HepG2 (cell line): Measurements from ENCODE around the gene BLCAP. TPM values are rescaled to one million over a fixed set of nuclear protein-coding genes. Genes with fewer than 3 reads are reported as not detected.

ENCODE experiments used
- ATF2 ChIP-seq: sonication (generic); formaldehyde crosslinking; IDR thresholded peaks from 2 replicates; pipeline ENCODE4 v1.4.0; 2020; ENCODE audit warnings: missing genetic modification reagents
- BRD4 ChIP-seq: sonication (generic); formaldehyde crosslinking; IDR thresholded peaks from 2 replicates; pipeline ENCODE4 v1.4.0; 2020; ENCODE audit warnings: missing genetic modification reagents
- CTCF ChIP-seq: sonication (generic); formaldehyde crosslinking; IDR thresholded peaks from 2 replicates; pipeline ENCODE4 v1.5.0; 2020; ENCODE audit warnings: mild to moderate bottlenecking, missing genetic modification reagents, moderate library complexity
- EED ChIP-seq: sonication (generic); formaldehyde crosslinking; IDR thresholded peaks from 2 replicates; pipeline ENCODE4 v1.5.0; 2020; ENCODE audit warnings: mild to moderate bottlenecking, missing genetic modification reagents
- GLI4 ChIP-seq: sonication (generic); formaldehyde crosslinking; IDR thresholded peaks from 2 replicates; pipeline ENCODE4 v1.5.1; 2020; ENCODE audit warnings: missing genetic modification reagents, mild to moderate bottlenecking, moderate library complexity, borderline replicate concordance
- KLF16 ChIP-seq, 2 experiments: sonication (generic) in 1 of 2; formaldehyde crosslinking in 1 of 2; IDR thresholded peaks; 2 replicates each; pipeline versions ENCODE4 v1.6.1 to v1.8.0; 2016 to 2023; ENCODE audit warnings: missing genetic modification reagents in 2 of 2, missing compliant biosample characterization in 1 of 2
- MAX ChIP-seq: IDR thresholded peaks from 2 replicates; pipeline ENCODE4 v1.6.1; 2012; ENCODE audit warnings: inconsistent platforms
- MYC ChIP-seq: sonication (generic); formaldehyde crosslinking; IDR thresholded peaks from 2 replicates; pipeline ENCODE4 v1.9.0; 2021; ENCODE audit warnings: missing genetic modification reagents, borderline replicate concordance
- NCOA5 ChIP-seq: sonication (generic); formaldehyde crosslinking; IDR thresholded peaks from 2 replicates; pipeline ENCODE4 v1.4.0; 2020; ENCODE audit warnings: missing genetic modification reagents
- RBM22 ChIP-seq: fragments of 200-400 bp; formaldehyde crosslinking; optimal IDR thresholded peaks from 2 replicates; pipeline ENCODE3; 2017; ENCODE audit warnings: mild to moderate bottlenecking, low read length, moderate library complexity
- STAG1 ChIP-seq: sonication (generic); formaldehyde crosslinking; IDR thresholded peaks from 2 replicates; pipeline ENCODE4 v1.4.0; 2020; ENCODE audit warnings: missing genetic modification reagents
- TBX2 ChIP-seq: sonication (generic); formaldehyde crosslinking; IDR thresholded peaks from 2 replicates; pipeline ENCODE4 v1.5.0; 2020; ENCODE audit warnings: missing genetic modification reagents, mild to moderate bottlenecking, borderline replicate concordance
- TEAD3 ChIP-seq: optimal IDR thresholded peaks from 2 replicates; pipeline ENCODE3; 2016; ENCODE audit warnings: borderline replicate concordance
- TGIF2 ChIP-seq: IDR thresholded peaks from 2 replicates; pipeline ENCODE4 v1.6.1; 2016; ENCODE audit warnings: control low read depth, missing compliant biosample characterization
- ZBTB33 ChIP-seq: sonication (generic); formaldehyde crosslinking; IDR thresholded peaks from 2 replicates; pipeline ENCODE4 v1.4.0; 2020; ENCODE audit warnings: missing genetic modification reagents
- ZNF547 ChIP-seq: sonication (generic); formaldehyde crosslinking; IDR thresholded peaks from 2 replicates; pipeline ENCODE4 v1.5.1; 2020; ENCODE audit warnings: mild to moderate bottlenecking, missing genetic modification reagents
- ZNF687 ChIP-seq: sonication (generic); formaldehyde crosslinking; IDR thresholded peaks from 2 replicates; pipeline ENCODE4 v1.5.1; 2020; ENCODE audit warnings: mild to moderate bottlenecking, missing genetic modification reagents, moderate library complexity
- ZNF883 ChIP-seq: sonication (generic); formaldehyde crosslinking; IDR thresholded peaks from 2 replicates; pipeline ENCODE4 v1.5.1; 2020; ENCODE audit warnings: mild to moderate bottlenecking, missing genetic modification reagents; ENCODE audit errors: not compliant biosample characterization
- polyA plus RNA-seq, 8 experiments: library from polyadenylated mRNA; depleted of rRNA in 3 of 8; stranded (reverse) in 7 of 8; unstranded in 1 of 8; fragments of >200 nt; fragmentation: Illumina TruSeq in 4 of 8; extraction: Trizol in 4 of 8; gene quantifications; 2 replicates each; pipeline versions ENCODE4 v1.2.1 to v1.2.3, GENCODE V29; 2011 to 2016; ENCODE audit warnings: low read depth in 4 of 8, missing spikeins in 1 of 8, mixed read lengths in 1 of 8; ENCODE audit not compliant: insufficient read depth in 1 of 8
- total RNA-seq, 5 experiments: library from RNA; depleted of rRNA; stranded (reverse); fragments of >200 nt; fragmentation: Illumina TruSeq; extraction: Trizol; gene quantifications; 2 replicates each; pipeline ENCODE4 v1.2.3, GENCODE V29; 2016; ENCODE audit warnings: low read depth in 1 of 5

The BLCAP gene
- total and polyA plus RNA-seq, 2 of the 13 experiments (the other 11 are each of a cell fraction or from before 2014, with no cell fraction given) = 52.4 to 86.8 TPM

- TF ChIP-seq ATF2 (CRISPR knock-in tag) (no peak), CTCF (CRISPR knock-in tag) (peak; percentile 67), BRD4 (no peak), ZNF687 (peak; percentile 47; the same call in 1 of the 2 replicates), NCOA5 (no peak), TEAD3 (CRISPR knock-in tag) (no peak), MYC (CRISPR knock-in tag) (0 out of 2 replicates have a peak, but pooled peaks have one; percentile 10), ZBTB33 (CRISPR knock-in tag) (peak; percentile 89), GLI4 (CRISPR knock-in tag) (0 out of 2 replicates have a peak, but pooled peaks have one; percentile 31), MAX (0 out of 2 replicates have a peak, but pooled peaks have one; percentile 32), TGIF2 (no peak), RBM22 (no peak), KLF16 (CRISPR knock-in tag; IDR thresholded peaks at IDR 0.05) (0 out of 4 replicates have a peak, but pooled peaks of 1 of the 2 experiments have one; percentile 32), STAG1 (CRISPR knock-in tag) (peak; percentile 54), TBX2 (peak; percentile 26; the same call in 1 of the 2 replicates), ZNF547 (CRISPR knock-in tag) (0 out of 2 replicates have a peak, but pooled peaks have one; percentile 54), EED (CRISPR knock-in tag) (peak; percentile 60; the same call in 1 of the 2 replicates), ZNF883 (peak; percentile 24)
Measured at GRCh38 chr20:37519508-37520418, 7.9 kb downstream of the BLCAP start (continued).
